Measurements from ENCODE around the gene POLR2A. TPM values are rescaled to one million over a fixed set of nuclear protein-coding genes. Genes with fewer than 3 reads are reported as not detected.

Gene POLR2A
- total RNA-seq, 4 donors from 2014 or later: 94.6 to 204 (median 157) TPM

GRCh38 chr17:7475764-7476422 lies 8.3 kb upstream of the POLR2A start:
- DNase-seq: peak in 1 of 3 donors; percentile 66
- no peak for TF ChIP-seq CTCF (IDR thresholded peaks at IDR 0.05)
- no peak for TF ChIP-seq POLR2A (IDR thresholded peaks at IDR 0.05)
- peak overlapping the region in 1 of 4 donors; percentile 1 for H3K4me3 ChIP-seq
- H3K27ac ChIP-seq: peak overlapping the region in 3 of 4 donors; percentile 38 to 100 (median 98)
- no peaks in the 10 kb centered on the region for H3K9me3 ChIP-seq
- no peaks in the 10 kb centered on the region for H3K27me3 ChIP-seq
- no peaks in the 10 kb centered on the region for H3K36me3 ChIP-seq
- peaks cover 0 to 49% (median 7%) of the 10 kb centered on the region in 4 donors for H3K4me1 ChIP-seq

- H3K27me3 ChIP-seq: no peaks in the 10 kb centered on the region
- no peak for DNase-seq
- no peaks in the 10 kb centered on the region for H3K9me3 ChIP-seq
- TF ChIP-seq CTCF (IDR thresholded peaks at IDR 0.05) (no peak), POLR2A (IDR thresholded peaks at IDR 0.05) (no peak)
- H3K36me3 ChIP-seq: no peaks in the 10 kb centered on the region
- H3K27ac ChIP-seq: peak overlapping the region in 3 of 4 donors; percentile 38 to 100 (median 98)
- H3K4me3 ChIP-seq: no peak overlapping the region
- peaks cover 0 to 49% (median 7%) of the 10 kb centered on the region in 4 donors for H3K4me1 ChIP-seq
These were observed 7.7 kb upstream of the POLR2A start for GRCh38 chr17:7476494-7476893.

- no peak for DNase-seq
- no peaks in the 10 kb centered on the region for H3K36me3 ChIP-seq
- no peaks in the 10 kb centered on the region for H3K27me3 ChIP-seq
- TF ChIP-seq POLR2A (IDR thresholded peaks at IDR 0.05) (no peak), CTCF (IDR thresholded peaks at IDR 0.05) (no peak)
- peak overlapping the region in 3 of 4 donors; percentile 98 to 100 (median 99) for H3K27ac ChIP-seq
- H3K9me3 ChIP-seq: no peaks in the 10 kb centered on the region
- peaks cover 0 to 44% (median 7%) of the 10 kb centered on the region in 4 donors for H3K4me1 ChIP-seq
- H3K4me3 ChIP-seq: peak overlapping the region in 1 of 4 donors; percentile 95
These were observed 7.2 kb upstream of the POLR2A start for GRCh38 chr17:7476951-7477350.

DNA sequence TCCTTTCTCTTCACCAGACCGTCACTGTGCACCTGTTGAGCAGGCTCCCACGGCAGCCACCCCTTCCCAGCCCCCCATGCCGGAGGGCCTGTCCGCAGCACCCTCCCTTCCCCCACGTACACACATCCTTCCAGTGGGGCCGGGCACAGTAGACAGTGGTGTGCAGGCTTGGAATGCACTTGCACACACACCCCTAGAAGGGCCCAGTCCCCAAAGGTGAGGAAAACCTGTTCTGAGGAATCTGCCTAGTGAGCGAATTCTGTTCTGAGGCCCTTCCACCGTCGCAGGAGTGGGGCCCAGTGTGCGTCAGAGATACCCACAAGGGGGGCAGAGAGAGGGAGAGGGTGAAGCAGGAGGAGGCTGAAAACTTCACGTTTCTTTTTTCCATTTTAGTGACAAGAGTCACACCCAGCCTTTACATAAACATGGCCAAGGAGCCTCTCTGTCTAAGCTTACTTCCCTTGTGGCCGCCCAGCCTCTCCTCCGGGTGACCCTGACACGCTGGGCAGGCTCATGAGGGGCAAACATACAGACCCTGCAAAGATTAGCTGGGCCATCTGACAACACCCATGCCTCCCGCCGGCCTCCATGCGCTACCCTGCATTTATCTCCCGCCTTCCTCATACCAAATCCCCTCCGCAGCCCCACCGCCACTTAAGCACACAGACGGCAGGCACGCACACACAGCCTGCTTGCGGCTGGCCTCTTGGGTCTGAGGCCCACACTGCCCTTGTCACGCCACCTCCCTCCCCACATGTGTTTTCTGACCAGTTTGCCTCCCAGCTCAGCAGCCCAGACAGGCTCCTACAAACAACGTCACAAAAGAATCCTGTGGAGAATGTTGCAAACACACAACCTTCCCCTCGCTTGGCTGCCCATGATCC lies 6.5 kb upstream of the POLR2A start:
- peak overlapping the region; percentile 98 to 100 (median 99) for H3K27ac ChIP-seq
- H3K36me3 ChIP-seq: no peaks in the 10 kb centered on the region
- DNase-seq: no peak
- TF ChIP-seq CTCF (IDR thresholded peaks at IDR 0.05) (no peak), POLR2A (IDR thresholded peaks at IDR 0.05) (no peak)
- H3K4me3 ChIP-seq: peak overlapping the region; percentile 84 to 99 (median 94)
- no peaks in the 10 kb centered on the region for H3K27me3 ChIP-seq
- peaks cover 0 to 43% (median 7%) of the 10 kb centered on the region in 4 donors for H3K4me1 ChIP-seq
- H3K9me3 ChIP-seq: no peaks in the 10 kb centered on the region

GRCh38 chr17:7478276-7479212 lies 5.6 kb upstream of the POLR2A start:
- TF ChIP-seq CTCF (IDR thresholded peaks at IDR 0.05) (no peak), POLR2A (IDR thresholded peaks at IDR 0.05) (no peak)
- Histone ChIP-seq H3K27me3 (no peaks in the 10 kb centered on the region), H3K4me3 (peak overlapping the region; percentile 84 to 99 (median 94)), H3K27ac (peak overlapping the region; percentile 98 to 100 (median 99)), H3K4me1 (peaks cover 0 to 48% (median 7%) of the 10 kb centered on the region in 4 donors), H3K36me3 (no peaks in the 10 kb centered on the region), H3K9me3 (no peaks in the 10 kb centered on the region)
- peak; percentile 61 to 79 (median 76) for DNase-seq

All from Peyer's patch (tissue), 4 donors.